ENCODE results near the gene BLOC1S6. TPM values are rescaled to one million over a fixed set of nuclear protein-coding genes. Genes with fewer than 3 reads are reported as not detected.

BLOC1S6 gene
- total and polyA plus RNA-seq, 10 donors = 18.6 to 67.3 (median 47.8) TPM

- Histone ChIP-seq H3K4me3 (peak overlapping the region; percentile 58 to 91 (median 68)), H3K4me1 (peaks cover 33 to 82% (median 59%) of the 10 kb centered on the region in 6 donors), H3K9me3 (no peaks in the 10 kb centered on the region), H3K27me3 (replicated peaks in 1 of 7) (no peaks in the 10 kb centered on the region), H3K36me3 (peaks cover 0 to 9% (median 0%) of the 10 kb centered on the region in 6 donors), H3K27ac (peak overlapping the region; percentile 96 to 100 (median 99))
- no peak for TF ChIP-seq POLR2AphosphoS5 (IDR thresholded peaks at IDR 0.05)
- no peak for TF ChIP-seq POLR2A (IDR thresholded peaks at IDR 0.05)
- TF ChIP-seq, protein P1, sequence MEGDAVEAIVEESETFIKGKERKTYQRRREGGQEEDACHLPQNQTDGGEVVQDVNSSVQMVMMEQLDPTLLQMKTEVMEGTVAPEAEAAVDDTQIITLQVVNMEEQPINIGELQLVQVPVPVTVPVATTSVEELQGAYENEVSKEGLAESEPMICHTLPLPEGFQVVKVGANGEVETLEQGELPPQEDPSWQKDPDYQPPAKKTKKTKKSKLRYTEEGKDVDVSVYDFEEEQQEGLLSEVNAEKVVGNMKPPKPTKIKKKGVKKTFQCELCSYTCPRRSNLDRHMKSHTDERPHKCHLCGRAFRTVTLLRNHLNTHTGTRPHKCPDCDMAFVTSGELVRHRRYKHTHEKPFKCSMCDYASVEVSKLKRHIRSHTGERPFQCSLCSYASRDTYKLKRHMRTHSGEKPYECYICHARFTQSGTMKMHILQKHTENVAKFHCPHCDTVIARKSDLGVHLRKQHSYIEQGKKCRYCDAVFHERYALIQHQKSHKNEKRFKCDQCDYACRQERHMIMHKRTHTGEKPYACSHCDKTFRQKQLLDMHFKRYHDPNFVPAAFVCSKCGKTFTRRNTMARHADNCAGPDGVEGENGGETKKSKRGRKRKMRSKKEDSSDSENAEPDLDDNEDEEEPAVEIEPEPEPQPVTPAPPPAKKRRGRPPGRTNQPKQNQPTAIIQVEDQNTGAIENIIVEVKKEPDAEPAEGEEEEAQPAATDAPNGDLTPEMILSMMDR (IDR thresholded peaks at IDR 0.05 in 8 of 11, conservative IDR thresholded peaks at IDR 0.05 in 3 of 11) = no peak
- intact Hi-C loops (cut with DNase I; ENCODE audit: low total_unique reads) = loop anchor here (10.0 kb wide), 1 partner anchor 63 kb away; the partner anchor contains the start of gene SLC30A4
- no peak for DNase-seq
- 0 to 1% (median 0%) methylated on average over 4 of the region's 4 CpGs for WGBS, 5 donors
These were observed 638 bp downstream of the BLOC1S6 start for GRCh38 chr15:45587863-45588170.

DNA sequence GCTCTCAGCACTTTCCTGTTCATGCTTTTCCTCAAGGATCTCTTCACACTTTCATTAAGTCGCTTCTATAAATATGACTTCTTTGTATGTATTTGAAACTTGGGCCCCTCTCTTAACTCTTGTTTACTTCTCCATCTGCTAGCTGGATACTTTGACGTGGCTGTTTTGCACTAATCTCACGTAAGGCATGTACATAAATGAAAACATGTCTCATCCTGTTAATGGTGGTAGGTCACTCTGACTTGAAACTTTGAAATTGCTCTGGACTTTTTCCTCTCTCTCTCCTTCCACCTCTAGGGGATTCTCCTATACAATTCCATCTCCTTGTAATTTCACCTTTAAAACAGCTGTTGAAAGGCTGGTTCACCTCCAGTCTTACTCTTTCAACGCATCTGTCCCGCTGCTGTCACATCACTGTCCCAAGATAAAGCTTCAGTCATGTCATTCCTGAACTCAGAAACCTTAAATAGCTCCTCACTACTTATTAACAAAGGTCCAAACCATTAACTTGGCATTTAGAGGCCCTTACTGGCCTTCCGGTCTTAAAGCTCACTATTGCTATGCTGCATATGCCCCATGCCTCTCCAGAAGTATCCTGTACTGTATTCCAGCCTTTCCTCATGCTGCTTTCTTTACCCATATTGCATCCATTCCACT lies 1.2 kb downstream of the BLOC1S6 start:
- Histone ChIP-seq H3K4me3 (peak overlapping the region; percentile 58 to 91 (median 68)), H3K36me3 (peaks cover 0 to 15% (median 1%) of the 10 kb centered on the region in 6 donors), H3K27ac (peak overlapping the region; percentile 96 to 100 (median 99)), H3K9me3 (no peaks in the 10 kb centered on the region), H3K4me1 (peaks cover 33 to 87% (median 59%) of the 10 kb centered on the region in 6 donors), H3K27me3 (replicated peaks in 1 of 7) (no peaks in the 10 kb centered on the region)
- no peak for DNase-seq
- intact Hi-C loops (cut with DNase I; ENCODE audit: low total_unique reads) = loop anchor here (10.0 kb wide), 1 partner anchor 64 kb away; the partner anchor contains the start of gene SLC30A4
- 37 to 46% (median 43%) methylated on average over 6 of the region's 6 CpGs for WGBS, 5 donors
- no peak for TF ChIP-seq POLR2A (IDR thresholded peaks at IDR 0.05)
- TF ChIP-seq POLR2AphosphoS5 (IDR thresholded peaks at IDR 0.05) = no peak
- TF ChIP-seq, protein P1 (IDR thresholded peaks at IDR 0.05 in 8 of 11, conservative IDR thresholded peaks at IDR 0.05 in 3 of 11) = no peak

- no peak for DNase-seq
- Histone ChIP-seq H3K36me3 (peaks cover 0 to 23% (median 4%) of the 10 kb centered on the region in 6 donors), H3K27ac (peak overlapping the region in 1 of 8 donors; percentile 100), H3K9me3 (no peaks in the 10 kb centered on the region), H3K27me3 (replicated peaks in 1 of 7) (no peaks in the 10 kb centered on the region), H3K4me1 (peaks cover 33 to 88% (median 57%) of the 10 kb centered on the region in 6 donors), H3K4me3 (peak overlapping the region in 2 of 8 donors; percentile 63 to 91)
- no peak for TF ChIP-seq POLR2A (IDR thresholded peaks at IDR 0.05)
- TF ChIP-seq, protein P1 (IDR thresholded peaks at IDR 0.05 in 8 of 11, conservative IDR thresholded peaks at IDR 0.05 in 3 of 11) = no peak
- no peak for TF ChIP-seq POLR2AphosphoS5 (IDR thresholded peaks at IDR 0.05)
- 70 to 88% (median 81%) methylated on average over 5 of the region's 5 CpGs for WGBS, 5 donors
- intact Hi-C loops (cut with DNase I; ENCODE audit: low total_unique reads) = loop anchor here (10.0 kb wide), 1 partner anchor 64 kb away; the partner anchor contains the start of gene SLC30A4
These were observed 2.1 kb downstream of the BLOC1S6 start for GRCh38 chr15:45589256-45589655.

DNA sequence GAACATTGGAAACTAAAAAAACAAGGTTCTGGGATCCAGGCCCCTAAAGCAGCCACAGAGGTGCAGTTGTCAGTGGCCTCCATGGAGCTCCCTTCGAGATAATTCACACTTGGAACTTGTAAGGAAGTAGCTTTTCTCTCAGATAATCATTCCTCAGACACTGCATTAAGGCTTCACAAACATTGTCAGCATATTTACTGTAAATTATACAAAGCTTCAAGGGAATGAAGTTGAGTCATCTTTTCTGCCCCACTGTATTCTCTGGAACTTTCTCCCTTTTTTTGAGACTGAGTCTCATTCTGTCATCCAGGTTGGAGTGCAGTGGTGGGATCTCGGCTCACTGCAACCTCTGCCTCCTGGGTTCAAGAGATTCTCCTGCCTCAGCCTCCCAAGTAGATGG lies 7.1 kb downstream of the BLOC1S6 start:
- DNase-seq = no peak
- no peak for TF ChIP-seq POLR2A (IDR thresholded peaks at IDR 0.05)
- TF ChIP-seq POLR2AphosphoS5 (IDR thresholded peaks at IDR 0.05) = no peak
- TF ChIP-seq, protein P1 (IDR thresholded peaks at IDR 0.05 in 8 of 11, conservative IDR thresholded peaks at IDR 0.05 in 3 of 11) = no peak
- Histone ChIP-seq H3K9me3 (no peaks in the 10 kb centered on the region), H3K27me3 (replicated peaks in 1 of 7) (no peaks in the 10 kb centered on the region), H3K27ac (no peak overlapping the region), H3K36me3 (peaks cover 3 to 56% (median 19%) of the 10 kb centered on the region in 6 donors), H3K4me3 (no peak overlapping the region), H3K4me1 (peaks cover 11 to 56% (median 26%) of the 10 kb centered on the region in 6 donors)
- WGBS, 5 donors = 85 to 100% (median 93%) methylated on average over 2 of the region's 2 CpGs
- intact Hi-C loops (cut with DNase I; ENCODE audit: low total_unique reads) = no loop called here
